Sigmoid colon (tissue), 4 donors: Measurements from ENCODE around the gene KATNAL2.
"Not testable (repeated sequence)": the region's sequence is repeated elsewhere in the genome, so short reads cannot be mapped to it uniquely, and the experiment has no call there.

ENCODE experiments used
- EP300 ChIP-seq, 4 donors: sonication (generic); formaldehyde crosslinking; IDR thresholded peaks; one replicate each; pipeline ENCODE4 v1.6.1; 2017; ENCODE audit warnings: antibody characterized with exemption in 4 of 4
- POLR2A ChIP-seq, 2 donors: fragments of 450-650 bp; IDR thresholded peaks; one replicate each; pipeline ENCODE4 v1.6.1; 2016; ENCODE audit warnings: antibody characterized with exemption in 2 of 2, mild to moderate bottlenecking in 2 of 2, moderate library complexity in 2 of 2
- POLR2AphosphoS5 ChIP-seq, 4 donors: sonication (generic); formaldehyde crosslinking; IDR thresholded peaks; one replicate each; pipeline ENCODE4 v1.6.1; 2017; ENCODE audit warnings: antibody characterized with exemption in 4 of 4
- TF ChIP-seq, protein P1 (sequence below), 4 experiments: fragments of 450-650 bp in 3 of 4; fragments of 200-600 bp in 1 of 4; IDR thresholded peaks; one replicate each; pipeline ENCODE4 v1.5.1; 2016 to 2019; ENCODE audit warnings: antibody characterized with exemption in 4 of 4, mild to moderate bottlenecking in 3 of 4, moderate library complexity in 2 of 4

DNA sequence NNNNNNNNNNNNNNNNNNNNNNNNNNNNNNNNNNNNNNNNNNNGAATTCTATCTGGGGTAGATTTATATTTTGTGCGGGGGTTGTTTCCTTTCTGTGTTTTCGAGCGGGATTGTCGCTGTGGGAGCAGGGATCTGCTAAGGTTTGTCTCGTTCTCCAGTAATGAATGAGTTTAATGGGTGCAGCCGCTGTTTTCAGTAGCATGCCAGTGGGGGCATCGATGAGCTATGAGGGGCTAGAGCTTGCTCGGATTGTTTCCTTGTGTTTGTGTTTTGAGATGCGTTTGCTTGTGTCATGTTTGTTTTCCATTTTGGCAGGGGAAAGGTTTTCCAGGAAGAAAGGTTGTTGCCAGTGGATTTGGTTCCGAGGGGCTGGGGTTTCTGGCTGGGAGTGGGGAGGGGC is 102.5 kb downstream of the KATNAL2 start:
- TF ChIP-seq, protein P1, sequence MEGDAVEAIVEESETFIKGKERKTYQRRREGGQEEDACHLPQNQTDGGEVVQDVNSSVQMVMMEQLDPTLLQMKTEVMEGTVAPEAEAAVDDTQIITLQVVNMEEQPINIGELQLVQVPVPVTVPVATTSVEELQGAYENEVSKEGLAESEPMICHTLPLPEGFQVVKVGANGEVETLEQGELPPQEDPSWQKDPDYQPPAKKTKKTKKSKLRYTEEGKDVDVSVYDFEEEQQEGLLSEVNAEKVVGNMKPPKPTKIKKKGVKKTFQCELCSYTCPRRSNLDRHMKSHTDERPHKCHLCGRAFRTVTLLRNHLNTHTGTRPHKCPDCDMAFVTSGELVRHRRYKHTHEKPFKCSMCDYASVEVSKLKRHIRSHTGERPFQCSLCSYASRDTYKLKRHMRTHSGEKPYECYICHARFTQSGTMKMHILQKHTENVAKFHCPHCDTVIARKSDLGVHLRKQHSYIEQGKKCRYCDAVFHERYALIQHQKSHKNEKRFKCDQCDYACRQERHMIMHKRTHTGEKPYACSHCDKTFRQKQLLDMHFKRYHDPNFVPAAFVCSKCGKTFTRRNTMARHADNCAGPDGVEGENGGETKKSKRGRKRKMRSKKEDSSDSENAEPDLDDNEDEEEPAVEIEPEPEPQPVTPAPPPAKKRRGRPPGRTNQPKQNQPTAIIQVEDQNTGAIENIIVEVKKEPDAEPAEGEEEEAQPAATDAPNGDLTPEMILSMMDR (IDR thresholded peaks at IDR 0.05): not testable (repeated sequence)
- not testable (repeated sequence) for TF ChIP-seq POLR2AphosphoS5, POLR2A, EP300 (IDR thresholded peaks at IDR 0.05)
